ENCODE data around the gene IQCE.
"Not testable (repeated sequence)": the region's sequence is repeated elsewhere in the genome, so short reads cannot be mapped to it uniquely, and the experiment has no call there.

IQCE gene

GRCh38 chr7:2521952-2522591, 36.7 kb upstream of the IQCE start:
- DNase-seq = peak; percentile 90

- no peak for DNase-seq
These were observed 35.9 kb upstream of the IQCE start for GRCh38 chr7:2522780-2523433.

DNA sequence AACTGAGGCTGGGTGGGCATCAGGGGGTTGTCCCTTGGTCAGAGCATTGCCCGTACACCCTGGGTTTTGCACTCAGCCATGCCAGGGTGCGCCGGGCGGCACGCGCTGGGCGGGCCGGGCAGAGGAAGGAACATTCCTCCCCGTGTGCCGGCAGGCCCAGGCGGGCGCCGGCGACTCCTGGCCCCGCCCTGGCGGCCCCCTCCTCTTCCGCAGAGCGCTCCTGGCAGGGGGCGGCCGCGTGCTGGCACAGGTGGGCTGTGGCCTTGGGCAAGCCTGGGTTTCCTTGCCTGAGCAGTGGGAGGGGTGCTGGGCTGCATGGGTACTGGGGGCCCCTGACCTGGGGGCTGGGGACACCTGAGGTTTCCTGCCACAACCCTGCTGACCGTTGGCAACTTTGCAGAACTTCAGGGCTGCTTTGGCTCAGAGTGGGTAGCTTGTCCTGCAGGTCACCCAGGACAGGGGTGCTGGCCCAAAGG, 35.3 kb upstream of the IQCE start:
- no peak for DNase-seq

DNA sequence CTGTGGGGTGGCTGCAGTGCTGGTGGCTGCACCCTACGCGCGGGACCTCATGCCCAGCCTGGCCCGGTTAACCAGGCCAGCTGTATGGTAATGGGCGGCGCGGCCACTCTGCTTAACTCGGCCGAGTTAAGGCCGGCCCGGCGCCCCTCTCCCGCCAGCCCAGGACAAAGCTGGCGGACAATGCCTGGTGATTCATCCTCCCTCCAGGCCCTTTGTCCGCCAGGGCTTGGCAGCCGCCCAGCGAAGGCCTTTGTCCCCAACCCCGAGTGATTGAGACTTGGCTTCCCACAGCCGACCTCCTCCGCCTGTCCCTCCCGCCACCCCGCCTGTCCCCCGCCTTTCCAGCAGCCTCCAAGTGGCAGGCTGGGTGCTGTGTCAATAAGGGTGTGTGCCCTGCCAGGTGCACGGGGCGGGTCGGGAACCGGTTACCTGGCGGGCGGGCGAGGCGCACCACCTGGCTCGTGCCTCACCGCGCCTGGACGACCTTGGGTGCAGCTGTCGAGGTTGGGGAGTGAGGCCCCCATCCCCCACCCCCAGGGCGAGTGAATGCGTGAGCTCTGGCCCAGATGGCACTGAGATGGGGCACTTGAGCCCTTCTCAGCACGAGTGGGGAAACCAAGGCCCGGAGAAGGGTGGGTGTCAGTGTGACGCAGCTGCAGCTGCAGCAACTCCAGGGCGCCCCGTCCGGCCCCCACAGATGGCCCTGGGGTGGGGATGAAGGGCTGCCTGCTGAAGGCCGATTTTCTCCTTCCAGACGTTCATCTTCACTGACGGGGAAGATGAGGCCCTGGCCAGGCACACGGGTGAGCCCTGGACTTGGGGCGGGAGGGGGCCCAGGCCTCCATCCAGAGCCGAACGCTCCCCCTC, 34.6 kb upstream of the IQCE start:
- DNase-seq = peak; percentile 44

DNA sequence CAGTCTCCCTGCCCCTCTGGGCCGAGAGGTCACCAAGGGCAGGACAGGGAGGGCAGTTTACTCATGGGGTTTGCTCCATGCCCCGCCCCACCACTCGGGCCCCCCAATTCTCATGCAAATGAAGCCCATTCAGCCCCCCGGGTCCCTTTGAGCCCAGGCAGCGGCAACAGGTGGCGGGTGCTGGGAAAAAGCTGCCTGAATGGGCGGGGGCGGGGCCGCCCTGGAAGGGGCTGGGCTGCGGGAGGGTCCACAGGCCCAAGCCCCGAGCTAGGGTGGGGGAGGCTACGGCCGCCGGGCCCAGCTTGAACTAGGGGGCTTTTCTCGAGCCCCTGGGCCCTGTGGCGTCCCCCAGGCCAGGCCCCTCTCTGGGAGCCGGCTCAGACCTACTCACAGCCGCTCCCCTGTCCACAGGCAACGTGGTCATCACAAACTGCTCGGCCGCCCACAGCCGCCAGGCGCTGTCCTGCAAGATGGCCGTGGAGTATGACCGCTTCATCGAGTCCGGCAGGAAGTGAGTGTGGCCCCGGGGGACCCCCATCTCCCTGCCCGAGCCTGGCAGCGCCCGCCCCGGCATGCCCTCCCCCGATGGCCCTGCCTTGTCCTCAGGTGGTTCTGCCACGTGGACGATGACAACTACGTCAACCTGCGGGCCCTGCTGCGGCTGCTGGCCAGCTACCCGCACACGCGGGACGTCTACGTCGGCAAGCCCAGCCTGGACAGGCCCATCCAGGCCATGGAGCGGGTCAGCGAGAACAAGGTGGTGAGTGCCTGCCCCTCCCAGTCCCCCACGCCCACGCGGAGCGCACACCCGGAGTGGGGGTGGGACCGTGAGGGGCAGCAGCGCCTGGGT, 33.7 kb upstream of the IQCE start:
- no peak for DNase-seq

GRCh38 chr7:2525658-2526630, 32.8 kb upstream of the IQCE start:
- DNase-seq = peak; percentile 63

DNA sequence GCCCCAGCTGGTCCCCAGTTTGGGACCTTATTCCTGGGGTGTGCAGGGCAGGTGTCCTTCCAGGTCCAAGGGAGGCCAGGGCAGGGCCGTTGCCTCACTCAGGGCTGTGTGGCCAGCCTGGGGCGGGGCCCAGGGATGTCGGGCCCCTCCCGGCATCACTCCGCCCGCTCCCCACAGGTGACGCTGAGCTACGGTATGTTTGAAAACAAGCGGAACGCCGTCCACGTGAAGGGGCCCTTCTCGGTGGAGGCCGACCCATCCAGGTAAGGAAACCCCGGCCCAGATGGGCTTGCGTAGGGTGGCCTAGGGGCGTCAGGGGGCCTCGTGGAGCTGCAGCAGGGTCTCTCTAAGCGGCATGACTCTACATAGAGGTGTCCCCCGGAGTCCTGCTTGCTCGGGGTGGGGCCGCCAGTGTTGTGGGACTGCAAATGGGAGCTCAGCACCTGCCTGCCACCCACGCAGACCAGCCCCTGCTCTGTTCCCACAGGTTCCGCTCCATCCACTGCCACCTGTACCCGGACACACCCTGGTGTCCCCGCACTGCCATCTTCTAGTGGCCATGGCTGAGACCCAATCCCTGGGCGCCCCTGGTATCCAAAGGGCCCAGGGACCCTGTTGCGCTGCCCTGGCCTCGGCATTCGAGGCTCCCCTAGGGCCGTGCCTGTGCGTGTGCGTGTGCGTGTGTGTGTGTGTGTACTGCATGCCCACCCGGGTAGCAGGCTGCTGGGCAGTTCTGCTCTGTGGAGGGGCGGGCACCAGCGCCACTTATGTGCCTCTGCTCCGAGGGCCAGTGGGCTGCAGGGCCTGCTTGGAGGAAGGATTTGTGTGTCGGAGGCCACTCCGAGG, 31.9 kb upstream of the IQCE start:
- no peak for DNase-seq

DNA sequence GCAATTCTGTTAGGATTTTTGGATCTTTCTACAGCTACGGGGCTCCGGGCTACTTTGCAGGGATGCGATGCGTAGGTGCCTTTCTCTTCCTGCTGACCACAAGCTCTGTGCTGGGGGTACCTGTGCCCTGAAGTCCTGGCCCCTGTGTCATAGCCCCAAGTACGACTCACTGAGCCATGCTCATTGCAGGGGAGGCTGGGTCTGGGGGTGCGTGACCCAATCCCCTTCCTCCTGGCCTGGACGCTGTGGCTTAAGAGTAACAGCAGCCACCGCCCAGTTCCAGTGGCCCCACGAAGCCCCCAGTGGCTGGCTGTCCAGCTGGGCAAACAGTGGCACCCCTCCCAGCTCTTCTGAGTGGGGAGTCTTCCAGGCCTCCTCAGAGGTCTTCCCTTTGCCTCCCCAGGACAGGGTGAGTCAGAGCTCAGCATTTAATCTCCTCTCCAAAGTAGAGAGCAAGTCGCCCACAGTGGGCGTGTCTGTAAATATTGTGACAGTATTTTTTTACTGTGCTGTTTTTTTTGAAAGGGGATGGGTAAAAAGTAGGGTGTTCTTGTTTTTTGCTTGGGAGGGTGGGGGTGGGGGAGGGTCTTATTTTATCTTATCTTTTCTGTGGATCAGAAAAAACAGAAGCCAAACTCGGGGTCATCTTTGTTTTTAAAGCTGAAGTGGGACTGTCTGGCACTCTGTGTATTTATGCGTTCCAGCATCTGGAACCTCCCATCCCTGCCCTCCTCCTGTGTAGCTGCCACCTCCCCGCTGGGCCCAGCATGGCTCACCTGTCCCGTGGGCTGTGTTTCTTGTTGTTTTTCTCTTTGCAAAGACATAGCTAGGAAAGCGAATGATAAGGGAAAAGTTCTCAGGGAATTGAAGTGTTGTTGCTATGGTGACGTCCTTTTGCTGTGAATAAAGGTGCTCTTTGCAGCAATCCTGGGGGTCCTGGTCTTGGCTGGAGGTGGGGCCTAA, 31.0 kb upstream of the IQCE start:
- peak; percentile 90 for DNase-seq

GRCh38 chr7:2528481-2529095, 30.2 kb upstream of the IQCE start:
- no peak for DNase-seq

- DNase-seq = peak; percentile 96
These were observed 29.4 kb upstream of the IQCE start for GRCh38 chr7:2529161-2530070.

- peak; percentile 93 for DNase-seq
These were observed 28.4 kb upstream of the IQCE start for GRCh38 chr7:2530071-2530987.

- not testable (repeated sequence) for DNase-seq
These were observed 27.6 kb upstream of the IQCE start for GRCh38 chr7:2530994-2531795.

GRCh38 chr7:2531796-2532110, 27.0 kb upstream of the IQCE start:
- not testable (repeated sequence) for DNase-seq

- DNase-seq = not testable (repeated sequence)
These were observed 26.5 kb upstream of the IQCE start for GRCh38 chr7:2532199-2532772.

DNA sequence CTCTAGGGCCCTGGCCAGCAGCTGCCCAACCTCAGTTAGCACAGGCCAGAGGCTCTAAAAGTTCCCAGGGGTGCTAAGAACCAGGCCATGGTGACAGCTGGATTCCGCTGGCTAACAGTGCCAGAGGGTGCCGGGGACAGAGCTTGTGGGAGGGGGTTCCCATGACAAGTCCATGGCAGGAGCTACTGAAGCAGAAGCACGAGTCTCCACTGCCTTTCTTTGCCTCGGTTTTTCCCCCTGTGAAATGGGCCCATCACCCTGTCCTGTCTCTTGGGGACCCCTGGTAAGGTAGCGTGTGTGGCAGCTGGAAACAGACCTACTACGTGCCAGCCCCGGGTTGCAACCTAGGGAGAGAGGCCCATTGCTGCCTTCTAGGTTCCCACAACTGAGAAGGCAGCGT, 26.0 kb upstream of the IQCE start:
- DNase-seq = not testable (repeated sequence)
